ENCODE data around the gene SPOCK1.

Gene SPOCK1

DNA sequence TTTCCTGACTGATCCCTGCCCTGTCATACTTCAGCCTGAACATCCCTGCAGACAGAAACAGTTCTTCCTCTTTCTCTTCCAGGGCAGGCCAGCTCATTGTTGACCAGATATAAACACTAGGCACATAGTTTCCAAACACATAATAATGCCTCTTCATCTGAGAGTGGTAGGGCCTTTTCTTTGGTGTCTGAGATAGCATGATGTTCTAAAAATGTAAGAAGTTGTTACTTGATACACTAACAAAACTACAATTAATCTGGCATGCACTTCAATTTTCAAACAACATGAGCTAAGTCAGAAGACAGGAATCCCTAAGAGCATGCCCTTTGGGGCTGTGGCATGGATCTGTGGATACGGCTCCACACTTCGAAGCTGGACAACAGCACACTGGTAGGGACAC lies 246.6 kb downstream of the SPOCK1 start:
- H3K4me3 ChIP-seq (replicated peaks; ENCODE audit: low read depth, low read length): no peak overlapping the region
- no peak for DNase-seq (ENCODE audit: extremely low read depth, low read depth)
- TF ChIP-seq, protein P1, sequence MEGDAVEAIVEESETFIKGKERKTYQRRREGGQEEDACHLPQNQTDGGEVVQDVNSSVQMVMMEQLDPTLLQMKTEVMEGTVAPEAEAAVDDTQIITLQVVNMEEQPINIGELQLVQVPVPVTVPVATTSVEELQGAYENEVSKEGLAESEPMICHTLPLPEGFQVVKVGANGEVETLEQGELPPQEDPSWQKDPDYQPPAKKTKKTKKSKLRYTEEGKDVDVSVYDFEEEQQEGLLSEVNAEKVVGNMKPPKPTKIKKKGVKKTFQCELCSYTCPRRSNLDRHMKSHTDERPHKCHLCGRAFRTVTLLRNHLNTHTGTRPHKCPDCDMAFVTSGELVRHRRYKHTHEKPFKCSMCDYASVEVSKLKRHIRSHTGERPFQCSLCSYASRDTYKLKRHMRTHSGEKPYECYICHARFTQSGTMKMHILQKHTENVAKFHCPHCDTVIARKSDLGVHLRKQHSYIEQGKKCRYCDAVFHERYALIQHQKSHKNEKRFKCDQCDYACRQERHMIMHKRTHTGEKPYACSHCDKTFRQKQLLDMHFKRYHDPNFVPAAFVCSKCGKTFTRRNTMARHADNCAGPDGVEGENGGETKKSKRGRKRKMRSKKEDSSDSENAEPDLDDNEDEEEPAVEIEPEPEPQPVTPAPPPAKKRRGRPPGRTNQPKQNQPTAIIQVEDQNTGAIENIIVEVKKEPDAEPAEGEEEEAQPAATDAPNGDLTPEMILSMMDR (IDR thresholded peaks at IDR 0.05; ENCODE audit: low read depth, low read length, missing control alignments): no peak

DNA sequence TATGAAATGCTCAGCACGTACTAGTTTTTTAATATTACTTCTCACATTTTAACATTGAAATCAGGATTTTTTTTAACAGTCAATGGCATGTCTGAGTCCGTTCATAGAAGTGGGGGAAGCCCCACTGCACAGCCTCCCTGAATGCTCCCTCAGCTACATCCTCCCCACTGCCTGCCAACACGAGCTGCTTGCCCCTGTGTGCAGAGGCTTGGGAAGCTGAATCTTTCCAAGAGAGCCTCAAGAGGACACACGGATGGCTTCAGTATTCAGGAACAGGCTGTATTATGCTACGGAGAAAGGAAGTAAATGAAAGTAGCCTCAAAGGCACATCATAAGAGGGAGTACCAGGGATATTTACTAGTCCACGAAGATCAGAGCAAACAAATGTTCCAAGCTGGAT lies 248.7 kb downstream of the SPOCK1 start:
- no peak for DNase-seq (ENCODE audit: extremely low read depth, low read depth)
- H3K4me3 ChIP-seq (replicated peaks; ENCODE audit: low read depth, low read length): no peak overlapping the region
- TF ChIP-seq, protein P1 (IDR thresholded peaks at IDR 0.05; ENCODE audit: low read depth, low read length, missing control alignments): no peak

DNA sequence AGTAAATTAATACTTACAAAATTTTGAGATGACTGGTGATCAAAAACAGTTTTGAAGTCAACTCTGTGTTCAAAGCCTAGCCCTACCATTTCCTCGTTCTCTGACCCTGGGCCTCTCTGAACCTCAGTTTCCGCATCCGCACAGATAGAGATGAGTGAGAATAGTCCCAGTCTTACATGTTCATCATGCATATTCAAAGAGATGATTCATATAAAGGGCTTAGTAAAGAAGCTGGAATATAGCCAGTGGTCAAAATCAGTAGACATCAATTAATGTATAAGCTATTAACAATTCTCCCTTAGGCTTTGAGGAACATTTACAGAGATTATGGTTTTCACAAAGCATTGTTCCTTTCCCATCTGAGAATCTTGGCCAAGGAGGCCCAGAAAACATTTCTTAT lies 250.6 kb downstream of the SPOCK1 start:
- DNase-seq (ENCODE audit: extremely low read depth, low read depth): no peak
- TF ChIP-seq, protein P1 (IDR thresholded peaks at IDR 0.05; ENCODE audit: low read depth, low read length, missing control alignments): no peak
- no peak overlapping the region for H3K4me3 ChIP-seq (replicated peaks; ENCODE audit: low read depth, low read length)

DNA sequence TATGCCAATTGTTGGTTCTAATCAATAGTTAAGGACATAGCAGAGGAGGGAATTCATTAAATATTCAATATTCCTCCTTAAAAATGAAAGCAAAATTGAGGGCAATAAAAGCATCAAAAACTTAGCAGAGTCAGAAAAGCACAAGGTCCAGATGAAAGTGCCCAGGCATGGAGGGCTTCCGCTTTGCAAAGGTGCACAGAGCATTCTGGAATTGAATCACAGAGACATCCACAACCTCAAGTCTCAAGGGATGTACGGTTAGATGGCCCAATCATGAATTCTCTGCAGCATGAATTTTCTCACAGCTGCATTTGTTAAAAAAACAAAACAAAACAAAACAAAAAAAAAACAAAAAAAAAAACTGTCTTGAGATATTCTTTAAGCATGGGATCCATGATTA lies 253.7 kb downstream of the SPOCK1 start:
- TF ChIP-seq, protein P1 (IDR thresholded peaks at IDR 0.05; ENCODE audit: low read depth, low read length, missing control alignments): no peak
- no peak for DNase-seq (ENCODE audit: extremely low read depth, low read depth)
- no peak overlapping the region for H3K4me3 ChIP-seq (replicated peaks; ENCODE audit: low read depth, low read length)

DNA sequence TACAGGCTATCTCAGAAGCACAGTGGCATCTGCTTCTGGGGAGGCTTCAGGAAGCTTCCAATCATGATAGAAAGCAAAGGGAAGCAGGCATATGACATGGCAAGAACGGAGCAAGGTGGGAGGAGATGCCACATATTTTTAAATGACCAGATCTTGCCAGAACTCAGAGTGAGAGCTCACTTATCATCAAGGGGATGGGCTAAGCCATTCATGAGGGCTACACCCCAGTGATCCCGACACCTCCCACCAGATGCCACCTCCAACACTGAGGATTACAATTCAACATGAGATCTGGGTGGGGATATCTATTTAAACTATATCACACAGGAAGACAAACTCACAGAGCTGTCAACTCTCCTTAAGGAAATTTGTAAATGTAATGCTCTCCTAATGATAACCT lies 258.8 kb downstream of the SPOCK1 start:
- TF ChIP-seq, protein P1 (IDR thresholded peaks at IDR 0.05; ENCODE audit: low read depth, low read length, missing control alignments): no peak
- DNase-seq (ENCODE audit: extremely low read depth, low read depth): no peak
- no peak overlapping the region for H3K4me3 ChIP-seq (replicated peaks; ENCODE audit: low read depth, low read length)

DNA sequence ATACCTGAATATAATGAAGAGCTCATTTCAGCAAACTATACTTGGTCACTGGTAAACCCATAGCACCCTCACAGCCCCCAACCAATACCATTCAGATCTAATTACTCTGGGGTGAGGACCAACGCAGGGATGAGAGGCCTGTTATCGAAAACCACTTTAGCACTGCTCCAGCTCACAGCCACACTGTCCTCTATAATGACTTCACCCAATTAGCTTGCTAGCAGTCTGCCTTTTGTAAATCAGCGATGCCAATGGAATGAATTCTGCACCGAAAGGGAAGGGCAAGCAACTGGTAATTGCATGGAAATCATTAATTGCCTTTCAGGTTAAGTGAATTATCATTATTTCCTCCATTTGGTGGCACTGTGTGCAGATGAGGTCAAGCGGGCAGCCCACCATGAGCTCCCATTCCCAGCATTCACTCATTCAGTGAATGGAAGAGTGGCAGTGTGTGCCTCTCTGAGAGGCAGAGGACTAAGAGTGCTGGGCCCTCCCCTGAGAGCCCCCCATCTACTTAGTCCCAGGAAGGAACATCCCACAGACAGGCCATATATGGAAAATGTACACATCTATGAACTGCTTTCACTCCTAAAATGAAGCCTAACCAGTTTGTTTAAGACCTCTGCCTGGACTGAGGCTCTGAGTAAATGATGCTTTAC lies 262.1 kb downstream of the SPOCK1 start:
- DNase-seq (ENCODE audit: extremely low read depth, low read depth): no peak
- TF ChIP-seq, protein P1 (IDR thresholded peaks at IDR 0.05; ENCODE audit: low read depth, low read length, missing control alignments): no peak
- no peak overlapping the region for H3K4me3 ChIP-seq (replicated peaks; ENCODE audit: low read depth, low read length)

DNA sequence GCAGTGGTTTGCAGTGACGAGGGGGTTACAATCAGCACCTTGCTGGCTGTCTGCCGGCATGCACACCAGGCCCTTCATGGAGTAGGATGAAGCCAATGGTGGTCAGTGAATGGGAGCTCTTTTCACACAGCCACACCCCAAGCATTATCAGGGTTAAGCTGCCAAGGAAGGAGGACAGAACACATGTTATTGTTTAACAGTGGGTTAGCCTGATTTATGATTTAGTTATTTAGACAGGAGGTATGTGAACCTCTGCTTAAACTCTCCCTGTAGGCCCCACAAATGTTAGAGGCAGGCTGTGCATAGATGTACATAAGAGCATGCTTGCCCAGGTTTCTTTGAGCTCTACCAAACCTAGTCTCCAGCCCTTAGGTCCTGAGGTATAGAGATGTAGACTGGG lies 262.9 kb downstream of the SPOCK1 start:
- peak; percentile 19 for DNase-seq (ENCODE audit: extremely low read depth, low read depth)
- TF ChIP-seq, protein P1 (IDR thresholded peaks at IDR 0.05; ENCODE audit: low read depth, low read length, missing control alignments): no peak
- no peak overlapping the region for H3K4me3 ChIP-seq (replicated peaks; ENCODE audit: low read depth, low read length)
